Measurements from ENCODE around the gene RUVBL2. TPM values are rescaled to one million over a fixed set of nuclear protein-coding genes. Genes with fewer than 3 reads are reported as not detected.
"Not testable (repeated sequence)": the region's sequence is repeated elsewhere in the genome, so short reads cannot be mapped to it uniquely, and the experiment has no call there.

The RUVBL2 gene
- total RNA-seq, 1 experiment from 2014 or later, result 270 TPM

- ATAC-seq, result peak; percentile 16
- H2AFZ ChIP-seq (ENCODE audit: low read depth, low read length, poor library complexity, severe bottlenecking); intact Hi-C loops (cut with micrococcal nuclease); H3K9me2 ChIP-seq (ENCODE audit: insufficient read depth); H4K20me1 ChIP-seq (ENCODE audit: insufficient read depth); DNase-seq (ENCODE audit: low read depth, low spot score); H3K9me3 ChIP-seq (ENCODE audit: control insufficient read depth in 1 of 2, insufficient read depth in 1 of 2, low read depth in 1 of 2, low read length in 2 of 2); RAD21 ChIA-PET (ENCODE audit: low non-redundant PET in 1 of 2, low total read pairs in 2 of 2, uncharacterized antibody in 2 of 2, unreplicated experiment in 2 of 2); H3K27me3 ChIP-seq (ENCODE audit: insufficient read depth, low read length); H3K79me2 ChIP-seq (ENCODE audit: insufficient read depth, low read length): not testable (repeated sequence)
- H3K4me2 ChIP-seq (ENCODE audit: low read length), result peak overlapping the region; percentile 95
- H3K36me3 ChIP-seq (ENCODE audit: control insufficient read depth in 1 of 2, insufficient read depth in 2 of 2, low read length in 2 of 2), result peaks cover 6 to 11% of the 10 kb centered on the region in 2 experiments; a peak in 2 of 4 replicates
- CTCF ChIA-PET, result interaction anchor here (1.1 to 4.3 kb wide), 10 partner anchors 13 to 230 kb away, joined by 3 to 44 read pairs (median 6); partner anchors contain the start of genes CGB2, CGB7, GYS1 and RUVBL2
- peak overlapping the region; percentile 95 for H3K27ac ChIP-seq (ENCODE audit: low read depth, low read length)
- peaks cover 31 to 55% of the 10 kb centered on the region in 2 experiments for H3K4me1 ChIP-seq (ENCODE audit: control insufficient read depth in 1 of 2, insufficient read depth in 2 of 2, low read length in 2 of 2)
- POLR2A ChIA-PET, result interaction anchor here (0.6 to 2.3 kb wide), 7 partner anchors 15 to 147 kb away, joined by 3 to 11 read pairs (median 4); partner anchors contain the start of genes CGB7, GYS1, PPP1R15A and RUVBL2
- H3K4me3 ChIP-seq (replicated peaks in 1 of 2; ENCODE audit: low read depth in 1 of 2, low read length in 2 of 2), result peak overlapping the region; percentile 53 to 60
- H3K9ac ChIP-seq (ENCODE audit: low read length), result peak overlapping the region; percentile 77
- peak; percentile 69 for TF ChIP-seq EGR1 (IDR thresholded peaks at IDR 0.05; ENCODE audit: low read depth)
- BruUV-seq (replicated peaks), result TSS peak; percentile 97
Measured at GRCh38 chr19:49018388-49019241, 24.9 kb downstream of the RUVBL2 start.

- Histone ChIP-seq H4K20me1 (ENCODE audit: insufficient read depth) (no peaks in the 10 kb centered on the region), H3K27ac (ENCODE audit: low read depth, low read length) (peak overlapping the region; percentile 95), H3K4me2 (ENCODE audit: low read length) (peak overlapping the region; percentile 95), H3K9me3 (ENCODE audit: control insufficient read depth in 1 of 2, insufficient read depth in 1 of 2, low read depth in 1 of 2, low read length in 2 of 2) (no peaks in the 10 kb centered on the region), H3K4me1 (ENCODE audit: control insufficient read depth in 1 of 2, insufficient read depth in 2 of 2, low read length in 2 of 2) (peaks cover 31 to 55% of the 10 kb centered on the region in 2 experiments), H3K36me3 (ENCODE audit: control insufficient read depth in 1 of 2, insufficient read depth in 2 of 2, low read length in 2 of 2) (peaks cover 5 to 7% of the 10 kb centered on the region in 2 experiments; a peak in 1 of 4 replicates), H3K27me3 (ENCODE audit: insufficient read depth, low read length) (no peaks in the 10 kb centered on the region), H3K4me3 (replicated peaks in 1 of 2; ENCODE audit: low read depth in 1 of 2, low read length in 2 of 2) (peak overlapping the region; percentile 53 to 60), H3K9ac (ENCODE audit: low read length) (peak overlapping the region; percentile 77), H3K9me2 (ENCODE audit: insufficient read depth) (no peaks in the 10 kb centered on the region), H2AFZ (ENCODE audit: low read depth, low read length, poor library complexity, severe bottlenecking) (no peak overlapping the region), H3K79me2 (ENCODE audit: insufficient read depth, low read length) (no peaks in the 10 kb centered on the region)
- ChIA-PET RAD21 (ENCODE audit: low non-redundant PET in 1 of 2, low total read pairs in 2 of 2, uncharacterized antibody in 2 of 2, unreplicated experiment in 2 of 2) (interaction anchor here in 1 of 2 experiments (0.6 kb wide), 1 partner anchor 33 kb away, joined by 4 read pairs; no protein-coding TSS in a partner anchor), POLR2A (interaction anchor here (0.6 to 2.3 kb wide), 7 partner anchors 15 to 147 kb away, joined by 3 to 11 read pairs (median 3); partner anchors contain the start of genes CGB7, GYS1, PPP1R15A and RUVBL2), CTCF (interaction anchor here (1.0 to 4.3 kb wide), 9 partner anchors 12 to 231 kb away, joined by 3 to 44 read pairs (median 6); partner anchors contain the start of genes CGB2, CGB7, GYS1 and RUVBL2)
- DNase-seq (ENCODE audit: low read depth, low spot score), result peak; percentile 58
- intact Hi-C loops (cut with micrococcal nuclease), result no loop called here
- BruUV-seq (replicated peaks), result TSS peak; percentile 22
- peak; percentile 64 for ATAC-seq
- TF ChIP-seq REST (IDR thresholded peaks at IDR 0.05; ENCODE audit: low read depth) (no peak), JUND (IDR thresholded peaks at IDR 0.05) (no peak), FOSL1 (IDR thresholded peaks at IDR 0.05; ENCODE audit: low read depth) (no peak), POLR2A (IDR thresholded peaks at IDR 0.05; ENCODE audit: borderline replicate concordance, extremely low read depth, insufficient read depth, insufficient read length) (no peak), CEBPB (IDR thresholded peaks at IDR 0.05; ENCODE audit: low read depth) (no peak), ZNF274 (IDR thresholded peaks at IDR 0.05; ENCODE audit: low read depth, low read length) (no peak), POLR2AphosphoS5 (IDR thresholded peaks at IDR 0.05; ENCODE audit: low read depth, low read length) (peak; percentile 76), CTCF (IDR thresholded peaks at IDR 0.05 in 2 of 3, conservative IDR thresholded peaks at IDR 0.05 in 1 of 3; ENCODE audit: borderline replicate concordance in 1 of 3, insufficient read depth in 1 of 3, low read depth in 2 of 3, low read length in 2 of 3) (0 out of 6 replicates have a peak, but pooled peaks of 1 of the 3 experiments have one; percentile 9), TCF7L2 (IDR thresholded peaks at IDR 0.05; ENCODE audit: borderline replicate concordance, extremely low read depth, insufficient read depth, insufficient read length) (no peak), ZFX (IDR thresholded peaks at IDR 0.05) (no peak)
Measured at GRCh38 chr19:49019242-49019932, 25.7 kb downstream of the RUVBL2 start.
